ENCODE results near the gene HTRA3.

The HTRA3 gene

DNA sequence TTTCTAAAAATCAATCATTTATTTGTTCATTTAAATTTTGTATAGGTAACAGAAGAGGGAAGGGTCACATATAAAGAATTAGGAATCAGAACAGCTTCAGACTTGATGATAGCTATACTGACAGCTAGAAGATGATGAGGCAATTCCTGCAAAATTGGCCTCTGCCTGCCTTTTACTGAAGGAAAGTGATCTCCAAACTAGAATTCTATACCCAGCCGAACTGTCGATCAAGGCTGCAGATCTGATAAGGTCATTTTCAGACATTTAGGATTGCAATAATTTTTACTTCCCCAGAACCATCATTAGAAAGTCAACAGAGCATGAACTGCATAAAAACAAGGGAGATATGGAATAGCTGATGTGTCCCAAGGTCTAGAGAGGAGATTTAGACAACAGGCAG, 66.3 kb downstream of the HTRA3 start:
- POLR2A ChIA-PET: no interaction called here
- no peak overlapping the region for H3K27ac ChIP-seq (ENCODE audit: extremely low read depth, low read depth, low read length)

DNA sequence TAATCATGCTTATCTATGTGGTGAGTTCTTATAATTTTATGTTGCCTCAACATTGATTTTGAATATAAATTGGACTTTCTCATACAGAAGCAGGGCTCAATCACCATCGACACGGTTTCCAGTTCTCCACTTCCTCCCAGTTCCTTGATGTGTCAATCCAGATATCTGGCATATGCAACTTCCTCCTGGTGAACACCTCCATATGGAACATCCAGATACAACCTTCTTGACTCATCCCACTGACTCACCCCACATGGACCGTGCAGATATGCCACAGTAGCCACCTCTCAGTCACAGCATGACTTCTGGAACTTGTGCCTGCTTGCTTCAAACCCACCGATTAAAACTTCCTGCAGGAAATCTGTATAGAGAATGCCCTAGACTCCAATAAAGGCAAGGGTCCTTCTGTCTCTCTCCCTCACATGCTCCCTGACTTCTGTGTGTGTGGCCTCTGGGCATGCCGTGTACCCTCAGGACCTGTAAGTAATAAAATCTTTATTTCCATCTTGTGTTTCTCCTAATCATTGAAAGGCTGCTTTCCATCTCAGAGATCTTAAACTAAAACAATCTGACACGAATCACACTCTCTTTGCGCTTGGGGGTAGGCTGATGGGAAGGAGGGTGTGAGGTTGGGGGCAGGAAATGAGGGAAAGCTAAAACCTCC, 67.0 kb downstream of the HTRA3 start:
- Histone ChIP-seq H3K4me1 (ENCODE audit: control insufficient read depth, insufficient read depth, low read length) (no peaks in the 10 kb centered on the region), H3K27ac (ENCODE audit: extremely low read depth, low read depth, low read length) (no peak overlapping the region), H3K4me3 (ENCODE audit: low read depth, low read length) (no peak overlapping the region), H3K36me3 (ENCODE audit: control insufficient read depth in 2 of 2, insufficient read depth in 1 of 2, low read length in 2 of 2) (no peaks in the 10 kb centered on the region), H3K9me3 (ENCODE audit: control insufficient read depth, insufficient read depth, low read depth, low read length) (no peaks in the 10 kb centered on the region)
- TF ChIP-seq ZNF76 (tag by site-specific recombination; IDR thresholded peaks at IDR 0.05; ENCODE audit: borderline replicate concordance, low read depth) (no peak), ZNF266 (tag by site-specific recombination; IDR thresholded peaks at IDR 0.05; ENCODE audit: low read depth) (peak; percentile 68; the same call in 1 of the 2 replicates), ZIC2 (tag by site-specific recombination; IDR thresholded peaks at IDR 0.05) (peak; percentile 19; the same call in 1 of the 2 replicates), ZNF792 (tag by site-specific recombination; IDR thresholded peaks at IDR 0.05) (no peak)
- ChIA-PET POLR2A (no interaction called here), CTCF (interaction anchor here (0.7 kb wide), 1 partner anchor 96 kb away, joined by 4 read pairs; no protein-coding TSS in a partner anchor)

More for the DNA sequence above, 66.3 kb downstream of the HTRA3 start:
- no peak overlapping the region for H3K4me3 ChIP-seq (ENCODE audit: low read depth, low read length)
- CTCF ChIA-PET: interaction anchor here (0.7 kb wide), 1 partner anchor 95 kb away, joined by 4 read pairs; no protein-coding TSS in a partner anchor
- H3K4me1 ChIP-seq (ENCODE audit: control insufficient read depth, insufficient read depth, low read length): no peaks in the 10 kb centered on the region
- TF ChIP-seq ZBTB17 (tag by site-specific recombination; IDR thresholded peaks at IDR 0.05) (no peak), WT1 (tag by site-specific recombination; IDR thresholded peaks at IDR 0.05) (no peak), ZNF24 (tag by site-specific recombination; IDR thresholded peaks at IDR 0.05) (no peak), ZNF366 (tag by site-specific recombination; conservative IDR thresholded peaks at IDR 0.05) (no peak), ZNF10 (tag by site-specific recombination; IDR thresholded peaks at IDR 0.05) (no peak), ZNF514 (tag by site-specific recombination; IDR thresholded peaks at IDR 0.05) (no peak), ZNF394 (tag by site-specific recombination; IDR thresholded peaks at IDR 0.05; ENCODE audit: borderline replicate concordance) (no peak), ZNF202 (tag by site-specific recombination; IDR thresholded peaks at IDR 0.05; ENCODE audit: borderline replicate concordance) (no peak), ZBTB7A (tag by site-specific recombination; IDR thresholded peaks at IDR 0.05; ENCODE audit: low read depth) (no peak), ZNF423 (tag by site-specific recombination; IDR thresholded peaks at IDR 0.05) (no peak), OSR2 (tag by site-specific recombination; IDR thresholded peaks at IDR 0.05) (no peak), ZBTB8A (tag by site-specific recombination; IDR thresholded peaks at IDR 0.05) (no peak)
- TF ChIP-seq, protein P1, sequence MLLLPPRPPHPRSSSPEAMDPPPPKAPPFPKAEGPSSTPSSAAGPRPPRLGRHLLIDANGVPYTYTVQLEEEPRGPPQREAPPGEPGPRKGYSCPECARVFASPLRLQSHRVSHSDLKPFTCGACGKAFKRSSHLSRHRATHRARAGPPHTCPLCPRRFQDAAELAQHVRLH (tag by site-specific recombination; IDR thresholded peaks at IDR 0.05): no peak
- TF ChIP-seq, protein P2, sequence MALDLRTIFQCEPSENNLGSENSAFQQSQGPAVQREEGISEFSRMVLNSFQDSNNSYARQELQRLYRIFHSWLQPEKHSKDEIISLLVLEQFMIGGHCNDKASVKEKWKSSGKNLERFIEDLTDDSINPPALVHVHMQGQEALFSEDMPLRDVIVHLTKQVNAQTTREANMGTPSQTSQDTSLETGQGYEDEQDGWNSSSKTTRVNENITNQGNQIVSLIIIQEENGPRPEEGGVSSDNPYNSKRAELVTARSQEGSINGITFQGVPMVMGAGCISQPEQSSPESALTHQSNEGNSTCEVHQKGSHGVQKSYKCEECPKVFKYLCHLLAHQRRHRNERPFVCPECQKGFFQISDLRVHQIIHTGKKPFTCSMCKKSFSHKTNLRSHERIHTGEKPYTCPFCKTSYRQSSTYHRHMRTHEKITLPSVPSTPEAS (tag by site-specific recombination; IDR thresholded peaks at IDR 0.05): no peak
- TF ChIP-seq, protein P3, sequence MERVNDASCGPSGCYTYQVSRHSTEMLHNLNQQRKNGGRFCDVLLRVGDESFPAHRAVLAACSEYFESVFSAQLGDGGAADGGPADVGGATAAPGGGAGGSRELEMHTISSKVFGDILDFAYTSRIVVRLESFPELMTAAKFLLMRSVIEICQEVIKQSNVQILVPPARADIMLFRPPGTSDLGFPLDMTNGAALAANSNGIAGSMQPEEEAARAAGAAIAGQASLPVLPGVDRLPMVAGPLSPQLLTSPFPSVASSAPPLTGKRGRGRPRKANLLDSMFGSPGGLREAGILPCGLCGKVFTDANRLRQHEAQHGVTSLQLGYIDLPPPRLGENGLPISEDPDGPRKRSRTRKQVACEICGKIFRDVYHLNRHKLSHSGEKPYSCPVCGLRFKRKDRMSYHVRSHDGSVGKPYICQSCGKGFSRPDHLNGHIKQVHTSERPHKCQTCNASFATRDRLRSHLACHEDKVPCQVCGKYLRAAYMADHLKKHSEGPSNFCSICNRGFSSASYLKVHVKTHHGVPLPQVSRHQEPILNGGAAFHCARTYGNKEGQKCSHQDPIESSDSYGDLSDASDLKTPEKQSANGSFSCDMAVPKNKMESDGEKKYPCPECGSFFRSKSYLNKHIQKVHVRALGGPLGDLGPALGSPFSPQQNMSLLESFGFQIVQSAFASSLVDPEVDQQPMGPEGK (tag by site-specific recombination; IDR thresholded peaks at IDR 0.05): no peak
- TF ChIP-seq, protein P4, sequence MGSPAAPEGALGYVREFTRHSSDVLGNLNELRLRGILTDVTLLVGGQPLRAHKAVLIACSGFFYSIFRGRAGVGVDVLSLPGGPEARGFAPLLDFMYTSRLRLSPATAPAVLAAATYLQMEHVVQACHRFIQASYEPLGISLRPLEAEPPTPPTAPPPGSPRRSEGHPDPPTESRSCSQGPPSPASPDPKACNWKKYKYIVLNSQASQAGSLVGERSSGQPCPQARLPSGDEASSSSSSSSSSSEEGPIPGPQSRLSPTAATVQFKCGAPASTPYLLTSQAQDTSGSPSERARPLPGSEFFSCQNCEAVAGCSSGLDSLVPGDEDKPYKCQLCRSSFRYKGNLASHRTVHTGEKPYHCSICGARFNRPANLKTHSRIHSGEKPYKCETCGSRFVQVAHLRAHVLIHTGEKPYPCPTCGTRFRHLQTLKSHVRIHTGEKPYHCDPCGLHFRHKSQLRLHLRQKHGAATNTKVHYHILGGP (tag by site-specific recombination; IDR thresholded peaks at IDR 0.05): no peak
- TF ChIP-seq, protein P5, sequence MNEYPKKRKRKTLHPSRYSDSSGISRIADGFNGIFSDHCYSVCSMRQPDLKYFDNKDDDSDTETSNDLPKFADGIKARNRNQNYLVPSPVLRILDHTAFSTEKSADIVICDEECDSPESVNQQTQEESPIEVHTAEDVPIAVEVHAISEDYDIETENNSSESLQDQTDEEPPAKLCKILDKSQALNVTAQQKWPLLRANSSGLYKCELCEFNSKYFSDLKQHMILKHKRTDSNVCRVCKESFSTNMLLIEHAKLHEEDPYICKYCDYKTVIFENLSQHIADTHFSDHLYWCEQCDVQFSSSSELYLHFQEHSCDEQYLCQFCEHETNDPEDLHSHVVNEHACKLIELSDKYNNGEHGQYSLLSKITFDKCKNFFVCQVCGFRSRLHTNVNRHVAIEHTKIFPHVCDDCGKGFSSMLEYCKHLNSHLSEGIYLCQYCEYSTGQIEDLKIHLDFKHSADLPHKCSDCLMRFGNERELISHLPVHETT (tag by site-specific recombination; IDR thresholded peaks at IDR 0.05): no peak
- H3K9me3 ChIP-seq (ENCODE audit: control insufficient read depth, insufficient read depth, low read depth, low read length): no peaks in the 10 kb centered on the region
- H3K36me3 ChIP-seq (ENCODE audit: control insufficient read depth in 2 of 2, insufficient read depth in 1 of 2, low read length in 2 of 2): no peaks in the 10 kb centered on the region

Measured in HEK293 (cell line).